Measurements from ENCODE around the gene ZFP36. TPM values are rescaled to one million over a fixed set of nuclear protein-coding genes. Genes with fewer than 3 reads are reported as not detected.
"Not testable (repeated sequence)": the region's sequence is repeated elsewhere in the genome, so short reads cannot be mapped to it uniquely, and the experiment has no call there.

Gene ZFP36
- total RNA-seq, 2 donors from 2014 or later = 315 to 699 TPM

GRCh38 chr19:39445196-39446111 lies 38.8 kb downstream of the ZFP36 start, which contains the start of gene SUPT5H:
SUPT5H (plus strand) TSS chr19:39445582; CDS start chr19:39445891, 309 bp downstream.
- peak; percentile 95 for ATAC-seq (ENCODE audit: insufficient number of reproducible peaks, low FRiP score, low read depth)
- peaks cover 4% of the 10 kb centered on the region for H3K36me3 ChIP-seq
- no peak for TF ChIP-seq CTCF (IDR thresholded peaks at IDR 0.05)

GRCh38 chr19:39446365-39447084 lies 39.9 kb downstream of the ZFP36 start:
- no peak for TF ChIP-seq CTCF (IDR thresholded peaks at IDR 0.05)
- Histone ChIP-seq H3K36me3 (peaks cover 4% of the 10 kb centered on the region), H3K4me3 (peak overlapping the region; percentile 71), H3K4me1 (ENCODE audit: control insufficient read depth in 1 of 2, low read depth in 2 of 2) (peaks cover 26 to 44% of the 10 kb centered on the region in 2 donors), H3K27me3 (replicated peaks; ENCODE audit: insufficient read depth) (no peaks in the 10 kb centered on the region), H3K9me3 (no peaks in the 10 kb centered on the region), H3K27ac (peak overlapping the region; percentile 75 to 97)
- no peak for ATAC-seq (ENCODE audit: insufficient number of reproducible peaks, low FRiP score, low read depth)
- DNase-seq (ENCODE audit: low spot score) = no peak

More at GRCh38 chr19:39445196-39446111, 38.8 kb downstream of the ZFP36 start, which contains the start of gene SUPT5H:
- peak; percentile 79 for DNase-seq (ENCODE audit: low spot score)
- Histone ChIP-seq H3K27me3 (replicated peaks; ENCODE audit: insufficient read depth) (no peaks in the 10 kb centered on the region), H3K4me3 (peak within 1 kb of the TSS; percentile 71), H3K4me1 (ENCODE audit: control insufficient read depth in 1 of 2, low read depth in 2 of 2) (peaks cover 23 to 50% of the 10 kb centered on the region in 2 donors), H3K9me3 (no peaks in the 10 kb centered on the region), H3K27ac (peak within 1 kb of the TSS; percentile 75 to 97)

- Histone ChIP-seq H3K4me1 (ENCODE audit: control insufficient read depth in 1 of 2, low read depth in 2 of 2) (peaks cover 26 to 44% of the 10 kb centered on the region in 2 donors), H3K27ac (no peak overlapping the region), H3K4me3 (no peak overlapping the region), H3K36me3 (peaks cover 11% of the 10 kb centered on the region), H3K27me3 (replicated peaks; ENCODE audit: insufficient read depth) (no peaks in the 10 kb centered on the region), H3K9me3 (no peaks in the 10 kb centered on the region)
- no peak for DNase-seq (ENCODE audit: low spot score)
- ATAC-seq (ENCODE audit: insufficient number of reproducible peaks, low FRiP score, low read depth) = no peak
- TF ChIP-seq CTCF (IDR thresholded peaks at IDR 0.05) = no peak
Measured at GRCh38 chr19:39448271-39448670, 41.6 kb downstream of the ZFP36 start.

- no peaks in the 10 kb centered on the region for H3K9me3 ChIP-seq
- DNase-seq (ENCODE audit: low spot score) = no peak
- no peak overlapping the region for H3K4me3 ChIP-seq
- no peak for TF ChIP-seq CTCF (IDR thresholded peaks at IDR 0.05)
- no peak for ATAC-seq (ENCODE audit: insufficient number of reproducible peaks, low FRiP score, low read depth)
- H3K27me3 ChIP-seq (replicated peaks; ENCODE audit: insufficient read depth) = no peaks in the 10 kb centered on the region
- H3K4me1 ChIP-seq (ENCODE audit: control insufficient read depth in 1 of 2, low read depth in 2 of 2) = peaks cover 26 to 41% of the 10 kb centered on the region in 2 donors
- peaks cover 18% of the 10 kb centered on the region for H3K36me3 ChIP-seq
- H3K27ac ChIP-seq = no peak overlapping the region
Measured at GRCh38 chr19:39449116-39449797, 42.6 kb downstream of the ZFP36 start.

GRCh38 chr19:39451257-39451656 lies 44.6 kb downstream of the ZFP36 start:
- not testable (repeated sequence) for H3K4me3 ChIP-seq; H3K9me3 ChIP-seq; ATAC-seq (ENCODE audit: insufficient number of reproducible peaks, low FRiP score, low read depth); H3K27me3 ChIP-seq (replicated peaks; ENCODE audit: insufficient read depth); H3K27ac ChIP-seq; DNase-seq (ENCODE audit: low spot score)
- peaks cover 27% of the 10 kb centered on the region for H3K36me3 ChIP-seq
- H3K4me1 ChIP-seq (ENCODE audit: control insufficient read depth in 1 of 2, low read depth in 2 of 2) = peaks cover 24 to 32% of the 10 kb centered on the region in 2 donors

Other genes with a start within 250 kb of the ZFP36 start
- under 1 TPM in 1 of 2 donors, not detected in 1; 0.27 TPM for gene NCCRP1, start 209.9 kb upstream of the ZFP36 start, total RNA-seq
- not detected for gene SYCN, start 202.6 kb upstream of the ZFP36 start, total RNA-seq
- gene IFNL3, start 161.8 kb upstream of the ZFP36 start, total RNA-seq = not detected
- gene IFNL4, start 158.0 kb upstream of the ZFP36 start, total RNA-seq = not detected
- gene IFNL2, start 138.5 kb upstream of the ZFP36 start, total RNA-seq = not detected
- gene IFNL1, start 110.4 kb upstream of the ZFP36 start, total RNA-seq = not detected
- under 1 TPM; 0.85 to 0.95 TPM for gene LRFN1, start 86.0 kb upstream of the ZFP36 start, total RNA-seq
- gene GMFG, start 70.8 kb upstream of the ZFP36 start, total RNA-seq = 10 to 100 TPM; 15.9 to 16.0 TPM
- gene SAMD4B, start 64.4 kb upstream of the ZFP36 start, total RNA-seq = 100 to 1,000 TPM; 101 to 153 TPM
- gene PAF1, start 15.7 kb upstream of the ZFP36 start, total RNA-seq = 10 to 100 TPM; 25.7 to 34.5 TPM
- 10 to 100 TPM; 29.3 to 86.1 TPM for gene MED29, start 15.5 kb upstream of the ZFP36 start, total RNA-seq
- 100 to 1,000 TPM in 1 of 2 donors, 10 to 100 TPM in 1; 76.0 to 112 TPM for gene PLEKHG2, start 5.8 kb downstream of the ZFP36 start, total RNA-seq
- gene RPS16, start 29.1 kb downstream of the ZFP36 start, total RNA-seq = 100 to 1,000 TPM; 716 to 775 TPM
- 100 to 1,000 TPM in 1 of 2 donors, 10 to 100 TPM in 1; 94.4 to 157 TPM for gene SUPT5H, start 38.7 kb downstream of the ZFP36 start, total RNA-seq
- gene TIMM50, start 74.0 kb downstream of the ZFP36 start, total RNA-seq = 10 to 100 TPM; 25.7 to 51.4 TPM
- not detected for gene DLL3, start 92.1 kb downstream of the ZFP36 start, total RNA-seq
- not detected for gene SELENOV, start 108.3 kb downstream of the ZFP36 start, total RNA-seq
- gene EID2B, start 126.0 kb downstream of the ZFP36 start, total RNA-seq = 1 to 10 TPM; 5.6 to 6.2 TPM
- gene EID2, start 133.3 kb downstream of the ZFP36 start, total RNA-seq = 10 to 100 TPM; 11.4 to 12.0 TPM
- gene LGALS13, start 195.7 kb downstream of the ZFP36 start, total RNA-seq = not detected
- not detected for gene LGALS16, start 249.1 kb downstream of the ZFP36 start, total RNA-seq